ENCODE results near the gene TBXAS1.

TBXAS1 gene

GRCh38 chr7:140053812-140054539, 224.9 kb downstream of the TBXAS1 start:
- peak overlapping the region; percentile 47 for H3K27ac ChIP-seq
- TF ChIP-seq CTCF (conservative IDR thresholded peaks at IDR 0.05): no peak

GRCh38 chr7:140054751-140055150, 225.7 kb downstream of the TBXAS1 start:
- no peak for TF ChIP-seq CTCF (conservative IDR thresholded peaks at IDR 0.05)
- H3K27ac ChIP-seq: peak overlapping the region; percentile 47; the same call in 1 of the 2 replicates

GRCh38 chr7:140055833-140056232, 226.8 kb downstream of the TBXAS1 start:
- peak overlapping the region; percentile 28 for H3K27ac ChIP-seq
- TF ChIP-seq CTCF (conservative IDR thresholded peaks at IDR 0.05): no peak

- TF ChIP-seq CTCF (conservative IDR thresholded peaks at IDR 0.05): no peak
Observed at GRCh38 chr7:140056431-140057142, 227.5 kb downstream of the TBXAS1 start.

GRCh38 chr7:140057143-140057535, 228.1 kb downstream of the TBXAS1 start:
- no peak for TF ChIP-seq CTCF (conservative IDR thresholded peaks at IDR 0.05)
- no peak overlapping the region for H3K27ac ChIP-seq

More at GRCh38 chr7:140056431-140057142, 227.5 kb downstream of the TBXAS1 start:
- no peak overlapping the region; the same call in 1 of the 2 replicates for H3K27ac ChIP-seq

- H3K27ac ChIP-seq: peak overlapping the region; percentile 90
- no peak for TF ChIP-seq CTCF (conservative IDR thresholded peaks at IDR 0.05)
Observed at GRCh38 chr7:140058517-140058916, 229.5 kb downstream of the TBXAS1 start.
